ENCODE data around the gene CEP112.

DNA sequence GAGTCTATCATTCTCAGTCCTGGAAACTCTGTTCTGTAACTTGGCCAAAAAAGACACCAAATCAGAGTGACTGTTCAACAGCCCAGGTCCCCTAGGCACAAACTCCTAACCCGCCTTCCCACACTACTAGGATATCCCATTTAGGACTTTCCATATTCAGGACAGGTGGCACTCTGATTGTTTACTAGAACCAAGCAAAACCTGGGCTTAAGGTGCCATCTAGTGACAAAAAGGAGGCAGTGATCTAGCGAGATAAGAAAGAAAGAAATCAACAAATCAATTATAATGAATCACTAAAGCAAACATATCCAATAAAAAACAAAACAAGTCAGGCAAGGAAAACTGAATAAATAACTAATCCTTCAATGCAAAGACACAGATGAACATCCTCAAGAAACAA lies 203.9 kb downstream of the CEP112 start:
- TF ChIP-seq, protein P1, sequence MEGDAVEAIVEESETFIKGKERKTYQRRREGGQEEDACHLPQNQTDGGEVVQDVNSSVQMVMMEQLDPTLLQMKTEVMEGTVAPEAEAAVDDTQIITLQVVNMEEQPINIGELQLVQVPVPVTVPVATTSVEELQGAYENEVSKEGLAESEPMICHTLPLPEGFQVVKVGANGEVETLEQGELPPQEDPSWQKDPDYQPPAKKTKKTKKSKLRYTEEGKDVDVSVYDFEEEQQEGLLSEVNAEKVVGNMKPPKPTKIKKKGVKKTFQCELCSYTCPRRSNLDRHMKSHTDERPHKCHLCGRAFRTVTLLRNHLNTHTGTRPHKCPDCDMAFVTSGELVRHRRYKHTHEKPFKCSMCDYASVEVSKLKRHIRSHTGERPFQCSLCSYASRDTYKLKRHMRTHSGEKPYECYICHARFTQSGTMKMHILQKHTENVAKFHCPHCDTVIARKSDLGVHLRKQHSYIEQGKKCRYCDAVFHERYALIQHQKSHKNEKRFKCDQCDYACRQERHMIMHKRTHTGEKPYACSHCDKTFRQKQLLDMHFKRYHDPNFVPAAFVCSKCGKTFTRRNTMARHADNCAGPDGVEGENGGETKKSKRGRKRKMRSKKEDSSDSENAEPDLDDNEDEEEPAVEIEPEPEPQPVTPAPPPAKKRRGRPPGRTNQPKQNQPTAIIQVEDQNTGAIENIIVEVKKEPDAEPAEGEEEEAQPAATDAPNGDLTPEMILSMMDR (IDR thresholded peaks at IDR 0.05), result peak; percentile 27 to 83 (median 46)
- TF ChIP-seq POLR2A (IDR thresholded peaks at IDR 0.05) (no peak), POLR2AphosphoS5 (IDR thresholded peaks at IDR 0.05) (no peak)
